DOHH2 (cell line): ENCODE measurements around the gene RPGR.

Source experiments
- H3F3A ChIP-seq: fragments of 200-600 bp; sonication (generic), shearing (Covaris generic); 2 replicates; pipeline ENCODE4 v1.6.0; 2016; ENCODE audit warnings: antibody characterized with exemption, mild to moderate bottlenecking; ENCODE audit not compliant: control insufficient read depth, insufficient read depth
- H3K27ac ChIP-seq: fragments of 200-600 bp; sonication (generic); 2 replicates; pipeline ENCODE4 v1.5.1; 2014; ENCODE audit warnings: low read depth, mild to moderate bottlenecking, low read length, moderate library complexity
- H3K27me3 ChIP-seq: fragments of 200-600 bp; sonication (generic); 2 replicates; pipeline ENCODE4 v1.6.1; 2014; ENCODE audit warnings: mild to moderate bottlenecking, low read length, mixed read lengths; ENCODE audit not compliant: control insufficient read depth
- H3K36me3 ChIP-seq: fragments of 200-600 bp; sonication (generic); 2 replicates; pipeline ENCODE4 v1.6.1; 2014; ENCODE audit warnings: mild to moderate bottlenecking, low read length, moderate library complexity, mixed read lengths; ENCODE audit not compliant: control insufficient read depth
- H3K4me1 ChIP-seq: fragments of 200-600 bp; sonication (generic); 2 replicates; pipeline ENCODE4 v1.6.1; 2014; ENCODE audit warnings: mild to moderate bottlenecking, low read length, mixed read lengths; ENCODE audit not compliant: control insufficient read depth
- H3K4me2 ChIP-seq: fragments of 200-600 bp; sonication (generic); 2 replicates; pipeline ENCODE4 v1.6.0; 2014; ENCODE audit warnings: mild to moderate bottlenecking, low read length, moderate library complexity
- H3K4me3 ChIP-seq: fragments of 200-600 bp; sonication (generic); 2 replicates; pipeline ENCODE4 v1.5.1; 2014; ENCODE audit warnings: mild to moderate bottlenecking, low read length, mixed read lengths
- H3K79me2 ChIP-seq: fragments of 200-600 bp; sonication (generic); 2 replicates; pipeline ENCODE4 v1.6.1; 2014; ENCODE audit warnings: mild to moderate bottlenecking, low read length, mixed read lengths; ENCODE audit not compliant: control insufficient read depth
- H3K9me2 ChIP-seq: fragments of 200-600 bp; sonication (generic); replicated peaks from 2 replicates; pipeline ENCODE4 v1.6.1; 2014; ENCODE audit warnings: mild to moderate bottlenecking, low read length, mixed read lengths; ENCODE audit not compliant: control insufficient read depth
- H3K9me3 ChIP-seq: fragments of 200-600 bp; sonication (generic); 2 replicates; pipeline ENCODE4 v1.6.1; 2014; ENCODE audit warnings: antibody characterized with exemption, low read length, mixed read lengths; ENCODE audit not compliant: control insufficient read depth, insufficient read depth
- H4K20me1 ChIP-seq: fragments of 200-600 bp; sonication (generic); 2 replicates; pipeline ENCODE4 v1.6.0; 2014; ENCODE audit warnings: low read depth, mild to moderate bottlenecking, antibody characterized with exemption, low read length, moderate library complexity; ENCODE audit not compliant: control insufficient read depth, insufficient read depth
- CTCF ChIP-seq: fragments of 200-600 bp; sonication (generic); IDR thresholded peaks from one replicate; pipeline ENCODE4 v1.5.1; 2014; ENCODE audit warnings: antibody characterized with exemption, mild to moderate bottlenecking, low read depth, low read length; ENCODE audit not compliant: poor library complexity, severe bottlenecking
- EZH2phosphoT487 ChIP-seq: fragments of 200-600 bp; sonication (generic); IDR thresholded peaks from 2 replicates; pipeline ENCODE4 v1.6.1; 2017; ENCODE audit warnings: borderline replicate concordance, mild to moderate bottlenecking, antibody characterized with exemption, low read length, moderate library complexity, mixed read lengths

Gene RPGR

GRCh38 chrX:38287674-38288073 is 39.6 kb downstream of the RPGR start:
- Histone ChIP-seq H3F3A (no peaks in the 10 kb centered on the region), H3K79me2 (no peaks in the 10 kb centered on the region)
- TF ChIP-seq EZH2phosphoT487 (no peak), CTCF (no peak)

GRCh38 chrX:38285649-38286048 is 41.7 kb downstream of the RPGR start:
- Histone ChIP-seq H3K9me2 (no peaks in the 10 kb centered on the region), H3F3A (no peaks in the 10 kb centered on the region), H3K27ac (no peak overlapping the region), H3K4me2 (no peak overlapping the region), H3K9me3 (no peaks in the 10 kb centered on the region), H3K4me3 (no peak overlapping the region), H4K20me1 (no peaks in the 10 kb centered on the region), H3K36me3 (no peaks in the 10 kb centered on the region), H3K79me2 (no peaks in the 10 kb centered on the region), H3K27me3 (no peaks in the 10 kb centered on the region), H3K4me1 (no peaks in the 10 kb centered on the region)
- no peak for TF ChIP-seq EZH2phosphoT487
- no peak for TF ChIP-seq CTCF

More at GRCh38 chrX:38287674-38288073, 39.6 kb downstream of the RPGR start:
- no peaks in the 10 kb centered on the region for H3K27me3 ChIP-seq
- H3K4me1 ChIP-seq = no peaks in the 10 kb centered on the region
- H3K4me3 ChIP-seq = no peak overlapping the region
- no peaks in the 10 kb centered on the region for H3K9me2 ChIP-seq
- H3K27ac ChIP-seq = no peak overlapping the region
- no peaks in the 10 kb centered on the region for H4K20me1 ChIP-seq
- no peaks in the 10 kb centered on the region for H3K9me3 ChIP-seq
- H3K36me3 ChIP-seq = no peaks in the 10 kb centered on the region
- no peak overlapping the region for H3K4me2 ChIP-seq

GRCh38 chrX:38282049-38282448 is 45.3 kb downstream of the RPGR start:
- no peaks in the 10 kb centered on the region for H3K4me1 ChIP-seq
- H3K9me2 ChIP-seq = no peaks in the 10 kb centered on the region
- TF ChIP-seq EZH2phosphoT487 (no peak), CTCF (no peak)
- no peak overlapping the region for H3K4me3 ChIP-seq
- H3K79me2 ChIP-seq = no peaks in the 10 kb centered on the region
- no peaks in the 10 kb centered on the region for H3K36me3 ChIP-seq
- H3K27ac ChIP-seq = no peak overlapping the region
- no peaks in the 10 kb centered on the region for H3K9me3 ChIP-seq
- H3F3A ChIP-seq = no peaks in the 10 kb centered on the region
- no peak overlapping the region for H3K4me2 ChIP-seq
- H4K20me1 ChIP-seq = no peaks in the 10 kb centered on the region
- H3K27me3 ChIP-seq = no peaks in the 10 kb centered on the region

- H3K27ac ChIP-seq = no peak overlapping the region
- no peak overlapping the region for H3K4me2 ChIP-seq
Observed at GRCh38 chrX:38279188-38279587, 48.1 kb downstream of the RPGR start.

More at GRCh38 chrX:38279188-38279587, 48.1 kb downstream of the RPGR start:
- TF ChIP-seq EZH2phosphoT487 = no peak
- TF ChIP-seq CTCF = no peak
- Histone ChIP-seq H3K9me2 (no peaks in the 10 kb centered on the region), H3K36me3 (no peaks in the 10 kb centered on the region), H3K4me3 (no peak overlapping the region), H4K20me1 (no peaks in the 10 kb centered on the region), H3F3A (no peaks in the 10 kb centered on the region), H3K27me3 (no peaks in the 10 kb centered on the region), H3K9me3 (no peaks in the 10 kb centered on the region), H3K4me1 (no peaks in the 10 kb centered on the region), H3K79me2 (no peaks in the 10 kb centered on the region)
